Upper lobe of left lung (tissue), 4 donors: ENCODE results near the gene RNF213.

Source experiments
- CTCF ChIP-seq, 6 experiments: fragments of 450-650 bp in 4 of 6; fragments of 200-600 bp in 2 of 6; sonication (generic) in 2 of 6; IDR thresholded peaks; one replicate each; pipeline ENCODE4 v1.5.1; 2016 to 2019; ENCODE audit warnings: antibody characterized with exemption in 6 of 6
- POLR2A ChIP-seq, 4 donors: fragments of 450-650 bp; IDR thresholded peaks; one replicate each; pipeline ENCODE4 v1.5.1; 2016 to 2017; ENCODE audit warnings: antibody characterized with exemption in 4 of 4, mild to moderate bottlenecking in 2 of 4

- TF ChIP-seq CTCF (IDR thresholded peaks at IDR 0.05) (no peak), POLR2A (IDR thresholded peaks at IDR 0.05) (no peak)
These were observed 93.1 kb downstream of the RNF213 start for GRCh38 chr17:80353718-80354275.
